NCI-H526 treated with DMSO at 0.1 percent for 48 hours (cell line): ENCODE data around the gene SEC11A.
"Not testable (repeated sequence)": the region's sequence is repeated elsewhere in the genome, so short reads cannot be mapped to it uniquely, and the experiment has no call there.

Experiments
- DNase-seq: peaks from one replicate; lab custom pipeline; 2025; lab: John Stamatoyannopoulos, UW

SEC11A gene

DNA sequence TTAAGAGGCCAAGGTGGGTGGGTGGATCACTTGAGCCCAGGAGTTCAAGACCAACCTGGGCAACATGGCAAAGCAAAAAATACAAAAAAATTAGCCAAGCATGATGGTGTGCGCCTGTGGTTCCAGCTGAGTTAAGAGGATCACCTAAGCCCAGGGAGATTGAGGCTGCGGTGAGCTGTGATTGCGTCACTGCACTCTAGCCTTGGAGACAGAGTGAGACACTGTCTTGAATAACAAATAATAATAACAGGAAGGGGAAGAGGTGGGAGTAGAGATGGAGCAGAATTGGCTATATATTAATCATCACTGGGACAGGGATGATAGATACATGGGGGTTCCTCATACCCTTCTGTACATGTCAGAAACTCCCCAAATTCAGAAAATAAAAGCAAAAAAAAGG is 34.1 kb downstream of the SEC11A start:
- no peak for DNase-seq

DNA sequence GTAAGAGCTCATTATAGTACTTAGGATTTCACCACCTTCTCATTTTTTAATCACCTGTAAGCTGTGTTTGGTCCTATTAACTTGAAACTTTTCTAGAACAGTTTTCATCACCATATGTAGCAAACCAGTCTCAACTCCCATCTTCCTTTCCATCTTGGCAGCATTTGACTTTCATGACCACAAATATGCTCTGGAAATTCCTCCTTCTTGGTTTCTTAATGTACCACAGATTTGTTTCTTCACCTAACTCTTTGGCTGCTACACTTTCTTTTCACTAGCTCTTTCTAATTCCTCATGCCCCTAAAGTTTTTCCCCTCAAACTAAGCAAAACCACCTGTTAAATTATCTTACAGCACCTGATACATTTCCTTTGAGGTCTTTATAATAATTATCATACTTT is 44.7 kb downstream of the SEC11A start:
- no peak for DNase-seq

DNA sequence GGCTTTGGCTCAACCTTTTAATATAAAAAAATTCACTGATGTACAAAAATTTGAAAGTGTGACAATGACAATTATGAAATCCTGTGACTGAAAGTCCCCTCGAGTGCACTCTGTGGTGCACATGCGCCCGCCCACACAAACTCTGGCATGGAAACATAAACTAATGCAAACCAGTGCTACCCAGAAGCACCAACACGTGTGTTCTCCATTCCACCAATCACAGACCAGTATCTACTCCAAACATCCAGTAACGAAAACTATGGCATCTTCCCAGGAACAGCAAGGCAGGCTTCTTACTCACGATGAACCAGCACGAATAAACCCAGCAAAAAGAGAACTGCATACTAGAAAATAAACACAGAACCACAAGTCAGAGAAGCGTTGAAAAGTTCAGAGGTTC is 46.2 kb downstream of the SEC11A start:
- no peak for DNase-seq

DNA sequence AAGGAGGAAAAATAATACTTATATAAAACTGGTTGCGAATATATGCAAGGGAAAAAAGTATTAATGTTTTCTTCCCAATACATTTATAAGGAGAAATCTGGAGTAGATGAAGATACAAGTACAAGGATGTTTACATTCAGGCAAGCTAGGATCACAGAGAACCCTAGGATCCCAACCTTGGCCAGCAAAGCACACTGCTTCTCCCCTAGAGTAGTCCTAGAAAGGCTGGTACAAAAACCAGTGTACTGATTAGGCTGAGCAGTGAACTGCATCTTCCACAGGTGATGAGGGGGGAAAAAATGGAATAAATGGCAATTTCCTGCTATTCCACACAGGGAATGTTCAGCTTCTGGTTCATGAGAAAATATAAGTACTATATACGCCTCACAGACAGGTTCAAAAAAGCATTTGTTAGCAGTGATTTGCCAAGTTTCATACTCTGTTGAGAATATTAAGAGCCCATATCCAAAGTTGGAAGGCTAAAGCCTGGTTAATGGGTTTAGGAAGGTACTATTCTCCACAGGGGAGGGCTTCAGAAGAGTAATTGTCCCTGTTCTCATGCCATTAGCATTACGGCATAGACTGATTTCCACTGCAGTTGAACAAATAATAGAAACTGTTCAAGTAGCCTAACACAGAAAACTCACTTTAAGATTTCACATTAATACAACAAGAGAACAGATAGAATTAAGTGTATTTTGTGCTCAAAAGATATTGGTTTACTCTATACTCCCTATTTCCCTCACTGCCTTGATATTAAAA is 47.5 kb downstream of the SEC11A start:
- DNase-seq: no peak

DNA sequence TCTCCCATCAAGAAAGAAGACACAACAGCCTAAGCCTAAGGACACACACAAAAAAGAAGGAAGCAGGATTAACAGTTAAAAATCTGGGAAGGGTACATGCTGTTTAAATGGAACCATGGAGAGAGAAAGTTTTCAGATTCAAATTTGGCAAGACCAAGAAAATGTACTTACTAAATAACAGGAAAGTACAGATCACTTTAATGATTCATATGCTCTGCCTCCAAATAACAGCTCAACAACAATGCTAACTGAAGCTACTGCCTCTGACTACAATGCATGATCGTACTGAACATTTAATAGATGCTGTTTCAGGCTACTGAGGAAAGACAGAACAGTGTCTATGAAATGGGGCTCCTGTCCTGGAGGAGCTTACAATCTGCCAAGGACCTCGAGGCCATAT is 49.6 kb downstream of the SEC11A start:
- DNase-seq: no peak

DNA sequence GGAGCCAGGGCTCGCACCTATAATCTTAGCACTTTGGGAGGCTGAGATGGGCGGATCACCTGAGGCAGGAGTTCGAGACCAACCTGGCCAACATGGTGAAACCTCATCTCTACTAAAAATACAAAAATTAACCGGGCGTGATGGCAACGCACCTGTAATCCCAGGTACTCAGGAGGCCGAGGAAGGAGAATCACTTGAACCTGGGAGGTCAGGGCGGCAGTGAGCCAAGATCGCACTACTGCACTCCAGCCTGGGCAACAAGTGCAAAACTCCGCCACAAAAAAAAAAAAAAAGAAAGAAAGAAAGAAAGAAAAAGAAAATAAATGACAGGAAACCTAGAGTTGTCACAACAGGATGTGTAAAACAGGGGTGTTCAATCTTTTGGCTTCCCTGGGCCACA is 54.9 kb downstream of the SEC11A start:
- DNase-seq: no peak

DNA sequence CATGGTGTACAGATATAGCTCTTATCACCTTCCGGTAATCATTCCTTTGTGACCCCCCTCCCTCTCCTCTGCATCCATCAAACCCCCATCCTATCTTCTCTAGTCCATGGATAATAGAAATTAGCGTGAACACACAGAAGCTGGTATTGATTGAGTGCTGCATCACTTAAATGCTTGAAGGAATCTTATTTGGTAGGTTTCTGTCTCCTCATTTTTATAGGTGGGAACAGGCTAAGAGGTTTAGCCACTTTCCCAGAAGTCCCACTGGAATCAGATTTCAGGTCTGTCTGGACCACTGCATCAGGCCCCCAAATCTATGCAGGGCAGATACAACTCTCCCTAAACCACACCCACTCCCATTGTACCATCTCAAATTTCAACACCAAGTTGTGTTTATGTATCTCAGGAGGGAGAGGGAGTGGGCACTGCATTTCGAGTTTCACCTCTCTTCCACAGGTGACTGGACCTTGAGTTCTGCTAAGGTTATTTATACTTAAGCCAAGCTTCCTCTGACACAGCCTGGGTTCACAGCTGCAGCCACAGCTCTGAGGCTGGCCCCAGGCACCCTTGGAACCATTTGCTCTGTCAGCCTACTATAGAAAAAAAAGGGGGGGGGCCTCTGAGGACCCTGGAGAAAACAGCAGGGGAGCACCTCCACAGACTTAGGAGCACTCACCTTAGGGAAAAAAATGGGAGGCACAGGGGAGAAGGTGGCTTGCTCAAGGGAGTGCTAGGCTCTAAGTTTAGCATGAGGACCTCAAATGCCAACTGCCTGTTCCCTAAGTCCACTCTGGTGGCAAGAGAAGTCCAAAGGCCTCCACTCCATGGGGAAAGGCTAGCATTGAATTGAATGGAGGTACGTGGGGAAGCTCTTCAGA is 55.8 kb downstream of the SEC11A start:
- DNase-seq: no peak

DNA sequence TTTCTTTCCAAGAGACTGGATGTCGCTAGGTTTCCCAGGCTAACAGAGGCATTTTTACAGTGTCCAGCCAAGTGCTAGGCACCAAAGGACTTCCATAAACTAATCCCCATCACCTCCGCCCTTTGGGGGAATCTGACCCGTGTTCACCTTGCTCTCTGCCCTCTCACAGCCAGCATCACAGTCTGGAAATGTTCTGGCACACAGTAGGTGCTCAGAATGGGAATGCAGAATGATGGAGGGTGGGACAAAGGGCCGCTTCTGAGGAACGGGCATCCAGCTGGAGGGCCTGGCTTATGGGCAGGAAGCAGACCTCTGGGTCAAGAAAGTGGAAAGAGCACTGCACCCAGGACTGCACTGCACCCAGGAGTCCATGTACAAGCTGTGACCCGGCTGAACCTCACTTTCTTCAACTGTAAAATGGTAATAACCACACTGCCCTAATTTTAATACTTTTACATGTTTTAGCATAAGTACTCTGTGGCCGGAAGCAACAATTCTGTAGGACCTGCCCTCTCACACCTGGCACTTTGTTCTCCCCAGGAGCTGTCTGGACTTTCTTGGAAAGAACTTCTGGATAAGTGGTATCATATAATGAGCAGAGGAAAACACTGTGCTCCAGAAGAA is 57.0 kb downstream of the SEC11A start:
- peak; percentile 35 for DNase-seq

DNA sequence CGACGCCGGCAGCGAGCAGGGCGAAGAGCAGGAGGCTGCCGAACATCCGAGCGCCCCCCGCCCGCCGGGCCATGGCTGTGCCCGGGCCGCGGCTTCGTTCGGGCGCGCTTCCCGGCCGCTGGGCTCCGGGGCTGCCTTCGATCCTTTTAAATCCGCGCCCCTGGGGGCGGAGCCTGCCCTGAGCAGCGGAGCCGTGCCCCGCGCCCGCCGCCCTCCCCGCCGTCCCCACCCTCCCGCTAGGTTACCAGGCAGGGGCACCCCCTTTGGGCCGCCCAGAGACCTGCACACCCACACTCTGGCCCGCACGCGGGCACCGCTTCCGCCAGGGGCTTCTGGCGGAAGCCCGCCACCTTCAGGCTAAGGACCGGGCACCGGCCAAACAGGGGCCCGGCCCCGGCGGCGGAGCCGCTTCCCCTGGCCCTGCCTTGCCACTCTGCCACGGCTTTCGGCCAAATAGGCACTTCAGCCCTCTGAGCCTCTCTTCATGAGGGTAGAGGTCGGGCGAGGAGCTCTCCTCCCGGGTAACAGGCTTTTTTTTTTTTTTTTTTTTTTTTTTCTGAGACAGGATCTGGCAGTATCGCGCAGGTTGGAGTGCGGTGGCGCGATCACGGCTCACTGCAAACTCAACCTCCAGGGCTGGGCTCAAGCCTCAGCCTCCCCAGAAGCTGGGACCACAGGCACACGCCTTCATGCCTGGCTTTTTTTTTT is 57.7 kb downstream of the SEC11A start, which contains the start of gene NMB:
TSS of gene NMB (minus strand) at position 120 of the 708 bp plus-strand sequence. CDS start at position 73, 47 bp downstream.
- DNase-seq: peak; percentile 48

DNA sequence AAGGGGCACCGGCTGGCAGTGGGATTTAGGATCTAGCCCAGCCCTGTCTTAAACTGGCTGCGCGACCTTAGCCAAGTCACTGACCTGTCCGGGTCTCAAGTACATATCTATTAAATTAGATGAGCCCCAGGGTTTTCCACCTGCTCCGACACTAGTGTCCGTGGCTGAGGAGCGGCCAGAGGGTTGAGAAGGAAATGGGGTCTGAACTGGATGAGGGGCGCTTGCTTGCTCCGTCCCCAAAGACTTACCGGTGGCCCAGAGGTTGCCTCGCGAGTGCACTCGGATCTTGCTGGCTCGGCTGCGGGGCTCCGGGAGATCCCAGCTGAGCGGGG is 58.2 kb downstream of the SEC11A start:
- DNase-seq: no peak

DNA sequence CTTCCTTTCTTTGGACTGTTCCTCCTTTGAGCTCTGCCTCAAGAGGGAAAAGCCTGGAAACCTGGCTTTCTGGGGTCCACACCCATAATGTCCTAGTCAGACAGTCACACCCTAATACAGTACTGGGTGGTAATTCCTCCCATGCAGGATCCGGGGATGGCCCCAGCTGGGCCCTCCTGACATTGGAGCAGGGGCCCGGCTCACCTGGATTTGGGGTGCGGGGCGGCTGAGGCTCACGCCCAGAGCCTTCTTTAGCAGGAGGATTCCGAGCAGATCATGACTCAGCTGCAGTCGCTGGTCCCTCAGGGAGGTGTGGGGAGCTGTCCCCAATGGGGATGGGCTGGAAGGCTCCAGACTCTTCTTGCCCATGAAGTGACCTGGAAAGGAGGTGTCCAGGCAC is 59.0 kb downstream of the SEC11A start:
- no peak for DNase-seq

DNA sequence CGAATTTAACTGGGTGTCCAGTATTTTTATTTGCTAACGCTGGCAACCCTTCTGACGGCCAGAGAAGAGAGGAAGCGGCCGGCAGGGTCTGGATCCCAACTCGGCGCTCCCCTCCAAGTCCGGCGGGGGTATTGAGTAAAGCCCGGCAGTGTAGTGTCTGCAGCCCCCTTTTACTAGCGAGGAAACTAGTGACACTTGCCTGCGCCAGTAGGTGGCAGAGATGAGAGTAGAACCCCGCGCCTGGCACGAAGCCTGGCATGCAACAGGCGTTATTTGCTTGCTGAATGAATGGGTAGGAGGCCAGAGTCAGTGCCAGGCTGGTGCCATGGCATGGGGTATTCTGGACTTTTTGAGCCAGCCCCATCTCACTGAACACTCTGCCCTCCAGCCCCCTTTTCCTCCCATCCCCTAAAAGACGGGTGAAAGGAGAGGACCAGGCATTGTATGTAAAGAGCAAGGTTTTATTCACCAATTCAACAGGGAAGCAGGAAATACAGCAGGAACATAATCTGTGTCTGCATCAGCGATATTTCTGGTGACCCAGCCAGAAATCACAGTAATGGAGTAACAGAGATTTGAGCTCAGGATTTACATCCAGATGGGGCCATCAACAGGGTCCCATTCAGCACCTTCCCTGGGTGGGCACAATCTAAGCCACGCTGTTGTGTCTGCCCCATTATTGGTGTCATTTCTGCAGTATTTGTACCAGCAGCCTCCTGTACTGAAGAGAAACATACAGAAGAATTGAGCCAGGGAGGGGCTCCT is 61.1 kb downstream of the SEC11A start:
- DNase-seq: peak; percentile 57

DNA sequence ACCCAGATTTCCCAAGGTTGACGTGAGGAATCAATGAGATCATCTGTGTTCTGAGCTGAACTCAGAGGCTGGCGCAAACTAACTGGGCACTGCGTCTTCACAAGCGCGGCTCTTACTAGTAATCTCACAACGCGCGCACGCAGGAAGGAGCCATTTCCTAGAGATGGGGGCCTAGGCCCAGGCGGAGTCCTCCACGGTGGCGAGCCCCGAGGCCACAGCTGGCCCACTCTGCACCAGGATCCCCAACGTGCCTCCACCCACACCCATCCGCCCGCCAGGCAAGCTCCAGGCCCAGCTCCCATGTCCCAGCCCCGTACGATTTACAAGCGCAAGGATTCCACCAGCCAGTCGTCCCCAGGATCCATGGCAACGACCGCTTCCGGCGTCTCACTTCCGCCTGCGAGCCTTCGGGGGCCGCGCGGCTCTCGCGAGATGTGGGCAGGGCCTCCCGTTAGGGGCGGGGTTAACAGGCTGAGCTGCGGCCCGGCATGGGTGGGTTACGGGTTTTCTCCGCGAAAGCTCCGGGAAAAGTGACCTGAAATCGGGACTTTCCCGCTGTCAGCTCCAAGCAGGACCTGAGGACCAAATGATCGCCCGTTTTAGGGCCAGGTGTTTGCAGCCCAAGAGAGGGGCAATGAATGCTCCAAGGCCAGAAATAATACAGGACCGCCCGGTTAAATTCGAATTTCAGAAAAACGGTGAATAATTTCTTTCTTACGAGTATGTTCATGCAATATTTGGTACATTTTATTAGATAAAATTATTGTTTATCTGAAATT is 61.8 kb downstream of the SEC11A start, which contains the start of gene WDR73:
TSS of gene WDR73 (minus strand) at position 374 of the 779 bp plus-strand sequence. CDS start at position 365, 9 bp downstream.
- peak; percentile 84 for DNase-seq

DNA sequence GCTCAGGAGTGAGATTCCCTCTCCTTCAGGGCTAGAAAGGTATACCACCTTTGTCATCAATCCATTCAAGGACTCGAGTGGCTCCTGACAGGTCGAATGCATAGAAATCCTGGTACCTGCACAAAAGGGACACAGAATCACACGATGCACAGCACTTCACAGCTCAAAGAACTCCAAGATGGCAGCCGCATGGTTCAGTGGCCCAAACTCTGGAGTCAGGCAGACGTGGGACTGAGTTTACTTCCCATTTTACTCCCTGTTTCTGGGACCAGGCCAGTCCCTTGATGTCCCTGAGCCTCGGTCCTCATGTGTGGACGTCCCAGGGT is 62.4 kb downstream of the SEC11A start:
- no peak for DNase-seq

DNA sequence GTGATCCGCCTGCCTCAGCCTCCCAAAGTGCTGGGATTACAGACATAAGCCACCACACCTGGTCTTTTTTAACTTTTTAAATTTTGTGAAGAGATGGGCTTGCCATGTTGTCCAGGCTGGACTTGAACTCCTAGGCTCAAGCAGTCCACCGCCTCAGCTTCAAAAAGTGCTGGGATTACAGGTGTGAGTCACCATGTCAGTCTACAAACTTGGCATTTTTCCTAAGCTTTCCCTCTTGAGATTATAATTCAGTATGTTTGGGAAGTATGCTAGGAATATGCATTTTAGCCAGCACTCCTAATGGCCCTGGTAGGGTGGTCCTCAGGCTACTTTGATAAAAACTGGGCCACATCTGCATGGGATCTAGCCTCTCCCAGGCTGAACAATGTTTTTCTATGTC is 66.2 kb downstream of the SEC11A start:
- DNase-seq: no peak

DNA sequence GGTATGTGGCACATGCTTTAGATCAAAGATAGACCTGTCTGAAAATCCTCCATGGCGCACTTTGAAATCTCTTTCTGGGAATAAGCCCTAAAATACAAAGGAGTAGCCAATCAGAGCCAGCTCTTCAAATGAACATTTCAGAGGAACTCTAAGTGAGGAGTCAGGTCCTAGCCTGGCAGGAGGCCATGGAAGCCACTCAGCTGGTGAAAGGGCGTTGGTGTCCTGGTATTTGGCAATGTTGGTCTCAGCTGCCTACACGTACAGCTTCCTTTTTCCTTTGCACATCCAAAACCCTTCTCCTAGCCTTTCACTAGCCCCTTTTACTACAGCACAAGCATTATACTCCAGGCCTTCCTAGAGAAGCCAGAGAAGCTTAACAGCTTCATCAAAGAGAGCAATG is 67.4 kb downstream of the SEC11A start:
- DNase-seq: no peak

DNA sequence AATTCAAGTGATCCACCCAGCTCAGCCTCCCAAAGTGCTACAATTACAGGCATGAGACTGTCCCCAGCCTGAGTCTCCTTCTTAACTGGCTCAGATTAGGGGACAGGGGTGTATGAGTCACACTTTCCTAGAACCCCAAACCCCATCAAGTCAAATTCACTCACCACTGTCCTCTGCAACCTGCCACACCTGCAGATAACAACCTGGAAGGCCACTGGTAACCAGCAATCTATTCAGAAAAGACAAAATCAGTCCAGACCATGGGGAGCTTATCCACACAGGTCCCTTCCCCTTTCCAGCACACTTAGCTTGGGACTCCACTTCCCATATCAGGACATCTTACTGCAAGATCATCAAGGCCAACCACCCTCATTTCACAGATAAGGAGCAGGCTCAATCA is 68.2 kb downstream of the SEC11A start:
- DNase-seq: no peak

DNA sequence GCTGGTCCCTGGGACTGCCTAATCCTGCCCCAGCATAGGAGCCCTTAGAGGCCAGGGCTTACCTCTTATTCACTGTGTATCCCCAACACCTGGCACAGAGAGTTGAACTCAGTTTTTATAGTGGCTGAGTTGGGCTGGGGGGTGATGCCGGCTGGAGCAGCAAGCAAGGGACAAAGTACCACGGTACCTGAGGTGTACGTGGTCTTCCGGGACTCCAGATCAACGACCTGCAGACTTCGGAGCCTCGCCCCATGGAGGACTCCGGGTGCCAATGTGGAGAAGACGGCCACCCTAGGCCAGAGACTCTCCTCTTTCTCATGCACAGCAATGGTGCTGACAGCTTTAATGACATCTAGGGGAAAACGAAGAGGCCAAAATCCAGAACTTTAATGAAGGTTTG is 69.9 kb downstream of the SEC11A start:
- no peak for DNase-seq

DNA sequence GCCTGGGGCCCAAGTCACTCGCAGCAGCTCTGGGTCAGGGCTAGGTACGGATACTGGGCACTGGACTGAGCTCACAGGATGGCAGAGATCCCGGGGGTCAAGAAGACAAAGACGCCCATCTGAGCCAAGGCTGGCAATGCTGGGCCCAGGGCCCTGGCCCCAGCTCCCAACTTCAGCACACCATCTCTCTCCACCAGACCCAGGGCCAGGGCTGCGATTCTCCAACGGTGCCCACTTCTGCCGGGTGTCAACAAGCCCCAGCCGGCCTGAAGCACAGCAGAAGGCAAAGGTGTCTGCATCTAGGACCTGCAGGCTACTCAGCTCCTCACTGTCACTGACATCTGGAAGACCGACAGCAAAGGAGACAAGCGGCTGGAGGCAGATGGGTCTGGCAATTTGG is 70.4 kb downstream of the SEC11A start:
- DNase-seq: no peak

DNA sequence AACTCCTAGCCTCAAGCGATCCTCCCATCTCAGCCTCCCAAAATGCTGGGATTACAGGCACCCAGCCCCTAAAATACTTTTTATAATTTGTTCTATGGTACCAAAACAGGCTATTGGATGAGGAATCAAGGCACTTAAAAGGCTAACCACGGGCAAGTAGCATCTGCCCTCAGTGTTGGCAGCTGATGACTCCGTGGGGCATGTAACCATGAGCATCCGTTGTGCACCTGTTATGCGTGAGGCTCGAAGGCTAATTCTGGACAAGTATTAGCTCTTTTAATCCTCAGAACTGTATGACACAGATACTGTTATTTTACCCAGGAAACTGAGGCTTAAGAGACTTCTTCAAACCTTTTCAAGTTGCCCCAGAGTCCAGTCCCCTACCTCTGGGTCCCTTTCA is 72.1 kb downstream of the SEC11A start:
- DNase-seq: no peak

DNA sequence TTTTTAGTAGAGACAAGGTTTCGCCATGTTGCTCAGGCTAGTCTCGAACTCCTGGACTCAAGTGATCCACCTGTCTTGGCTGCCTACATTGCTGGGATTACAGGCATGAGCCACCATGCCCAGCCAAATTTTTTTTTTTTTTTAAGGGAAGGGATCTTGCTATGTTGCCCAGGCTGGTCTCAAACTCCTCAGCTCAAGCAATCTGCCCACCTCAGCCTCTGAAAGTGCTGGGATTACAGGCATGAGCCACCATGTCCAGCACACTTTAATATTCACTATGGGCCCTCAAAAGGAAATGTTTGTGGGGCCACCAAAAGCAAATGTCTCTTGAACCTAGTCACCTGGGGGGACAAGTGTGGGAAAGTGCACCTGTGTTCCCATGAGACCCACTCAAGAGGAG is 73.3 kb downstream of the SEC11A start:
- DNase-seq: not testable (repeated sequence)
